AG09319 (cell line): ENCODE results near the gene MRPS23.

Experiments
- DNase-seq: peaks from one replicate; pipeline ENCODE4 v3.0.0-alpha.2; 2010; ENCODE audit warnings: low read depth; ENCODE audit errors: extremely low read depth
- TF ChIP-seq, protein P1 (sequence below): IDR thresholded peaks from 2 replicates; pipeline ENCODE4 v1.5.1; 2011; ENCODE audit warnings: low read depth, mild to moderate bottlenecking, inconsistent platforms, low read length, moderate library complexity

Gene MRPS23

DNA sequence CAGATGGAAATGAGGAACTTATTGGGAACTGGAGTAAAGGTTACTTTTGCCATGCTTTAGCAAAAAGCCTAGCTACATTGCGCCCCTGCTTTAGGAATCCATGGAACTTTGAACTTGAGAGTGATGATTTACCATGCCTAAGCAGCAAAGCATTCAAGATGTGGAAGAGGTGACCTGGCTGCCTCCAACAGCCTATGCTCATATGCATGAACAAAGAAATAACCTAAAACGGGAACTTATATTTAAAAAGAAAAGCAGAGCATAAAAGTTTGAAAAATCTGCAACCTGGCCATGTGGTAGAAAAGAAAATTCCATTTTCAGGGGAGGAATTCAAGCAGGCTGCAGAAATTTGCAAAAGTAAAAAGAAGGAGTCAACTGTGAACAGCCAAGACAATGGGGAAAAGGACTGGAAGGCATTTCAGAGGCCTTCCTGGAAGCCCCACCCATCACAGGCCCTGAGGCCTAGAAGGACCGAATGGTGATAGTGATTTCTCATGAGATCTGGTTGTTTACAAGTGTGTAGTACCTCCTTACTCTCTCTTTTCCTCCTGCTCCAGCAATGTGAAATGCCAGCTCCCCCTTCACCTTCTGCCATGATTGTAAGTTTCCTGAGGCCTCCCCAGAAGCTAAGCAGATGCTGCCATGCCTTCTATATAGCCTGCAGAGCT lies 48.7 kb downstream of the MRPS23 start:
- DNase-seq = no peak
- TF ChIP-seq, protein P1, sequence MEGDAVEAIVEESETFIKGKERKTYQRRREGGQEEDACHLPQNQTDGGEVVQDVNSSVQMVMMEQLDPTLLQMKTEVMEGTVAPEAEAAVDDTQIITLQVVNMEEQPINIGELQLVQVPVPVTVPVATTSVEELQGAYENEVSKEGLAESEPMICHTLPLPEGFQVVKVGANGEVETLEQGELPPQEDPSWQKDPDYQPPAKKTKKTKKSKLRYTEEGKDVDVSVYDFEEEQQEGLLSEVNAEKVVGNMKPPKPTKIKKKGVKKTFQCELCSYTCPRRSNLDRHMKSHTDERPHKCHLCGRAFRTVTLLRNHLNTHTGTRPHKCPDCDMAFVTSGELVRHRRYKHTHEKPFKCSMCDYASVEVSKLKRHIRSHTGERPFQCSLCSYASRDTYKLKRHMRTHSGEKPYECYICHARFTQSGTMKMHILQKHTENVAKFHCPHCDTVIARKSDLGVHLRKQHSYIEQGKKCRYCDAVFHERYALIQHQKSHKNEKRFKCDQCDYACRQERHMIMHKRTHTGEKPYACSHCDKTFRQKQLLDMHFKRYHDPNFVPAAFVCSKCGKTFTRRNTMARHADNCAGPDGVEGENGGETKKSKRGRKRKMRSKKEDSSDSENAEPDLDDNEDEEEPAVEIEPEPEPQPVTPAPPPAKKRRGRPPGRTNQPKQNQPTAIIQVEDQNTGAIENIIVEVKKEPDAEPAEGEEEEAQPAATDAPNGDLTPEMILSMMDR = no peak

DNA sequence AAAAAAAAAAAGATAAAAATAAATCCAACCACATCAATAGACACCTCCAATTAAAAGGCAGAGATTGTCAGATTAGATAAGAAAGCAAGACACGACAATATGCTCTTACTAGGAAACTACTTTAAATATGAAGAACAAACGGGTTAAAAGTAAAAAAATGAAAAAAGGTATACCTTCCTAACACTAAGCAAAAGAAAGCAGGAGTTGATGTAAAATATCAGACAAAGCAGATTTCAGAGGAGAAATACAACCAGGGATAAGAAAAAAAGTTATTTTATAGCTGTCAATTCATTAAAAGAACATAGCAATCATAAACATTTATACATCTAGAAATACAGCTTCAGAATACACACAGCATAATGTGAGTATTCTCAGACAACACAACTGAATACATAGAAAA lies 55.0 kb downstream of the MRPS23 start:
- TF ChIP-seq, protein P1 = no peak
- DNase-seq = no peak

DNA sequence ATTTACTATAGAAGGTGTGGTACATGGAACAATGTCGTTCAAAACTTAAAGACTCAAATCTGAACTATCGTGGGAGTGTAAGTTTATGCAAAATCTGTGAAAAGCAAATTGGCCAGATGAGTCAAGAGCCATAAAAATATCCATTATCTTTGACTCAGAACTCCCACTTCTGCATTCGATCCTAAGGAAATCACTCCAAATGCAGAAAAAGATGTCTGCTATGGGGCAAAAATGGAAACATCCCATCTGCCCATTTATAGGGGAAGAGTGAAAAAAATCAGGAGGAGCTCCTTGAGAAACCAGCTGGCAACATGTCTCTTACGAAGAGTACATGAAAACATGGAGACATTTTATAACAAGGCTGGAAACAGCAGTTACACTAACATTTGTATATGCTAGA lies 61.1 kb downstream of the MRPS23 start:
- no peak for DNase-seq
- TF ChIP-seq, protein P1 = no peak

DNA sequence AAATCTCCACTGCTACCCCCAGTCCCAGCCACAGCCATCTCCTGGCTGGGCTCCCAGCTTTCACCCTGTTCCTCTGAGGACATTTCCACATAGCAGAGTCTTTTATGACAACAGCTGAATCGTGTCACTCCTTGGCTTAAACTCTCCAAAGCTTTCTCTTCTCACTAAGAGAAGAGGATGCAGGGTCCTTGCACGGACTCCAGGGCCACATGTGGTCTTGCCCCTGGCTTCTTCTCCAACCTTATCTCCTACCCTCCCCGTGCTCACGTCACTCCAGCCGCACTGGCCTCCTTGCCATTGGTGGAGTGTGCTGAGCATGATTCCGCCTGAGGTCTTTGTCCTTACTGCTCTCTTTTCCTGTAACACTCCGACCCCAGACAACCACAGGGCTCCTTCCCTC lies 64.8 kb downstream of the MRPS23 start:
- TF ChIP-seq, protein P1 = no peak
- no peak for DNase-seq
